Measurements from ENCODE around the gene SOAT2.
"Not testable (repeated sequence)": the region's sequence is repeated elsewhere in the genome, so short reads cannot be mapped to it uniquely, and the experiment has no call there.

Gene SOAT2

DNA sequence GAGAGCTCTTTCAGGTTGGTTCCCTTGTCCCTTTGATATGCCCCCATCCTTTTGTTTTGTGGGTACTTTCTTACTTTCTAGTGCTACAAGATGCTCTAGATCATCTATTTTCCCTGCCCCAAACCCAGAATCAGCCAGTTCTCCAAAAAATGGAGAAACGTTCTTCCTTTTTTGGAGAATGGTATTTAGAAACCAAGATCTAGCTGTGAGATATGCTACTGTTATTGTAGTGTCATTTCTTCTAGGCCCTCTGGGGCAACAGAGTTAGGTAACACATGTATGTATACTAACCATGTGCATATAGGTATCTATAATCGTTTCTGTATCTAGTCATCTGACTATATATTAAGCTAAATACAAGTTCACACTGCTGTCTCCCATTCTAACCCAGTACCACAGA is 12.7 kb upstream of the SOAT2 start:
- DNase-seq, result no peak

DNA sequence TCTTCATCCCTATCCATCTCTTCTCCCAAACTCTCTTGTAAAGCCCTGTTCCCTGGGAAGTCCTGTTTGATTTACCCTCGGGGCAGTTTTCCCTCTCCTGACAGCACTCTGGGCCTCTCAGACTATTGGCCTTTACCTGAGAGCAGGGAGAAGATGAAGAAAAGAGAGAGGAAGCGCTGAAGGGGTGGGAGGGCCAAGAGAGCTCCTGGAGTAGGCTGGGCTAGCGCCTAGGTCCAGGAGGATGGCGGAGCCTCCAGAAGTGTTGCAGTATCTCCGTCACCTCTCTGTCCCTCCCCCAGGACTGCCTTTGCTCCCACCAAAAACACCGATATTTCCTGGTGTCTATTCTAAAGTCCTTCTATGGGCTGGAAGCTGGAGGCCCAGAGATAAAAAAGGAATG is 11.5 kb upstream of the SOAT2 start:
- DNase-seq, result no peak

DNA sequence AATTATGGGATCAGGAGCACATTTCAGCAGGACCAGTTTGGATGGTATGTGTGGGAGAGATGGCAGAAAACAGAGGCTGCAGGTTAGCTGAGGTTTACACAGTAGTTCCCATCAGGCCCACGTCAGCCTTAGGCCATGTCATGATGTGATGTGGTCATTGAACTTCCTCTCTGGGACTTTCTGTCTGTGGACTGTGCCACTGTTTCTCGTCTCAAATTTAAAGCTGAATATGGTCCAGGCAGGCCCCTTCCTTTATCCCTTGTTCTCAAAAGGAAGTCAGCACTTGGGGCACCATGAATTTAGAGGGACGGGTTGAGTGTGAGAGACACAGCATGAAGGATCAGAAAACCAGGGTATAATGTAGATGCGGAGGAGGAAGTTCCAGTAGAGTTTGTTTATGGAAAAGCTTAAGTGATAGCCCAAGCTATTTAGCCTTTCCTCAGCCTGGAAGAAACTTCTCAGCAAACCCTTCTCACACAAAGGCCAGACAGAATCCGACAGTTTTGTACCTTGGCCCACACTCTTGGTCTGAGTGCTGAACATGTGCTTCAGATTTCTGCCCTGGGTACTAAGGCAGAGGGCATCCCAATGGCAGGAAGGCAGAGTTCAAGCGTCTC is 9.4 kb upstream of the SOAT2 start:
- DNase-seq, result no peak

DNA sequence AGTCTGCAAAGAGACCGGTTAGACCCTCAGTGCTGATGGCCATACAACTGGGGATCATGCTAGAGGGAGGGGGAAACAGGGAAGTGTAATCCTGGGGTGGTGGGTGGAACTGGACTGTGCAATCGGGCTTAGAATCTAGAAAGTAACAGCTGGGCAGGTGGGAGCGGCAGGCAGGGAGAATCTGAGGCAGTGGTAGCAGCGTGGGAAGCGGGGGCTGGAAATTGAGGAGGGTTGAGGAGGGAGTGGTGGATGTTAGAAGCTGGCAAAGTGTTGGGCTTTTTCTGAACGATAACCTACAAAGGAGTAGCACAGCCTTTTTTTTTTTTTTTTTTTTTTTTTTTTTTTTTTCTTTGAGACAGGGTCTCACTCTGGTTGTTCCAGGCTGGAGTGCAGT is 8.9 kb upstream of the SOAT2 start:
- no peak for DNase-seq

DNA sequence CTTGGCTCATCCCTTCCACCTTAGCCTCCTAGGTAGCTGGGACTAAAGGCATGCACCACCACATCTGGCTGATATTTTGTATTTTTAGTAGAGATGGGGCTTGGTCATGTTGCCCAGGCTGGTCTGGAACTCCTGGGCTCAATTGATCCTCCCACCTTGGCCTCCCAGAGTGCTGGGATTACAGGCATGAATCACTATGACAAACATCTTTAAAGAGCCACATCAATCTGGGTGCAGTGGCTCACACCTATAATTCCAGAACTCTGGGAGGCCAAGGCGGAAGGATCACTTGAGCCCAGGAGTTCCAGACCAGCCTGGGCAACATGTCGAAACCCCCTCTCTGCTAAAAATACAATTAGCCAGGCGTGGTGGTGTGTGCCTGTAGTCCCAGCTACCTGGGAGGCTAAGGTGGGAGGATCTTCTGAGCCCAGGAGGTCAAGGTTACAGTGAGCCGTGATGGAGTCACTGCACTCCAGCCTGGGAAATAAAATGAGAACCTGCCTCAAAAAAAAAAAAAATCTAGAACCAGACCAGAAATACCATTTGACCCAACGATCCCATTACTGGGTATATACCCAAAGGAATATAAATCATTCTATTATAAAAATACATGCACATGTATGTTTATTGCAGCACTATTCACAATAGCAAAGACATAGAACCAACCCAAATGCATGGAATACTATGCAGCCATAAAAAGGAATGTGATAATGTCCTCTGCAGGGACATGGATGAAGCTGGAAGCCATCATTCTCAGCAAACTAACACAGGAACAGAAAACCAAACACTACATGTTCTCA is 8.3 kb upstream of the SOAT2 start:
- not testable (repeated sequence) for DNase-seq

DNA sequence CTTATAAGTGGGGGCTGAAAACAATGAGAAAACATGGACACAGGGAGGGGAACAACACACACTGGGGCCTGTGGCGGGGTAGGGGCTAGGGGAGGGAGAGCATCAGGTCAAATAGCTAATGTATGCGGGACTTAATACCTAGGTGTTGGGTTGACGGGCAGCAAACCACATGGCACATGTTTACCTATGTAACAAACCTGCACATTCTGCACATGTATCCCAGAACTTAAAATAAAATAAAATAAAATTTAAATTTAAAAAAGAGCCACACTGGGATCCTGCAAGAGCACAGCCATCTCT is 7.7 kb upstream of the SOAT2 start:
- DNase-seq, result not testable (repeated sequence)

DNA sequence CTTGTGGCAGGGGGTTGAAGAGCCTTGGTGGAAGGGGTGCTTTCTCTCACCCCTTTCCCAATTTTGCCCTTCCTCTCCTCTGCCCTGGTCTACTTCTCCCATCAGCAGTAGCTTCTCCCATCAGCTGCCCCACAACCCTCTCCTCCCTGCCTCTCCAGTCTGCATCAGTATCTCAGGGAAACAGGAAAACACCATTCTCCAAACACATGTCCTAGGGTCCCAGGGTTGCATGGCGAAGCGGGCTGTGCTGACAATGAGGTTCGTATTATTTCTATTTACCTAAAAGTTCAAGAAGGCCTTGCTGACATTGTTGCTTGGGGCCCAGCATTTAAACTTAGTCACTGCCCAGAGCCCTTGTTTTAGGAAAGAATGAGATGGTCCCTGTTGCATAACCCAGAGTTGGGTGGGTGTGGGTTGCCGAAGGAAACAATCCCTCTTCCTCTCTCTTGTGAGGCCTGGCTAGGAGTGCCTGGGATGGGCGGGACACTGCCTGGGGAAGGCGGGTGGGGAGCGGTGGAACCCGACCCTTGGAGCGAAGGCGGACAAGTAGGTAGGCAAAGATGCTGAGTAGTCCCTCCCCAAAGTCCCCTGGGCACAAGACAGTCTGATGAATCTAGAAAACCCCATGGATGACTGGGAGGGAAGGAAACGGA is 7.1 kb upstream of the SOAT2 start:
- no peak for DNase-seq

DNA sequence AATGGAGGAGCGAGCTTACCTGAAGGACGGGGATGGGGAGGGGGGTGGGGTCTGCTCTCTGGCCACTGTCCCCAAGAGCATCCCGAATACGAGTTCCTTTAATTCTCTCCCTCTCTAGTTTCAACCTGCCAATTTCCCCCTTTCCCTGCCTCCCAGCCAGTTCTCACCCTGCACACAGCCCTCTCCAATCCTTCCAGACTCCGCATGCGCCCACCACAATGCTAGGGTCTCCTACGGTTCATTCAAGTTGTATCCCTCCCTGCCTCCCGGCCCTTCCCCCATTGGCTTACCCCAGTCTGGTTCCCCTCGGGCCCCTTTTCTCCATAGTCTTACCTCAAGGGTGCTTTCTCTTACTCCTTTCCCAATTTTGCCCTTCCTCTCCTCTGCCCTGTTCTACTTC is 6.5 kb upstream of the SOAT2 start:
- no peak for DNase-seq

DNA sequence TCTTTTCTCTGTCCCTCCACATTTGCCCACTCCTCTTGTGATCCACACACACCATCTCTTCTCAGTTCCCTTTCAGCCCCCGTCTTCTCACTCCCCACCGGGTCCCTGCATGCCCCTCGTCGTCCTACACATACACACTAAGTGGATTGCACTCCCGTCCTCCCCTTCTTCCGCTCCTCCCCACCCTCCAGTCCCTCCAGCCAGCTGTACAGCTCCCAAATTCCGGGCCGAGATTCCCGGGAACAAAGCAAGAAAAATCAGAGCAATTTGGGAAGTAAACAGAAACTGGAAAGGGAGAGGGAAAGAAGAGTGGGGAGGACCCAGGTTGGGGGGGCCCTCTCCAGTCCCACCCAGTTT is 6.1 kb upstream of the SOAT2 start:
- DNase-seq, result no peak

DNA sequence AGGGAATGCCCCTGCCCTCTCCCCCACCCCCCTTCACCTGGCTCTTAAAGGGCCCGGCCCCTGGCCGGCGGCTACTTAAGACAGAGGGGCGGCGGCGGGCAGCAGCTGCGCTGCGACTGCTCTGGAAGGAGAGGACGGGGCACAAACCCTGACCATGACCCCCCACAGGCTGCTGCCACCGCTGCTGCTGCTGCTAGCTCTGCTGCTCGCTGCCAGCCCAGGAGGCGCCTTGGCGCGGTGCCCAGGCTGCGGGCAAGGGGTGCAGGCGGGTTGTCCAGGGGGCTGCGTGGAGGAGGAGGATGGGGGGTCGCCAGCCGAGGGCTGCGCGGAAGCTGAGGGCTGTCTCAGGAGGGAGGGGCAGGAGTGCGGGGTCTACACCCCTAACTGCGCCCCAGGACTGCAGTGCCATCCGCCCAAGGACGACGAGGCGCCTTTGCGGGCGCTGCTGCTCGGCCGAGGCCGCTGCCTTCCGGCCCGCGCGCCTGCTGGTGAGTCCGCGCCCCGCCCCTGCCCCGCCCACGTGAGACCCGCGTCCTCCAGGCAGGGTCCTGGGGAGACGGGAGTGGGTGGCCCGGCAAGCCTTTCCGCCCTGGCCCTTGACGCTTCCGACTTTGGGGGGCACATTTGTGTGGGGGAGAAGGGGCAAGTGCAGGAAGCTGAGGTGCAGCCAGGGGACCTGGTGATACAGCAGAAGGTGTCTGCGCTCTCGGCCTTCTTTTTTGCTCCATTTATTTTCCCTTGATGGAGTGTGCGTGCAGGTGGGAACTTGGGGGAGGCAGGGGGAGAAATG is 5.5 kb upstream of the SOAT2 start, which contains the start of gene IGFBP6:
Gene IGFBP6 (plus strand): TSS at position 104 of the 790 bp plus-strand sequence. CDS start 51 bp downstream, at position 155.
- DNase-seq, result peak; percentile 54

DNA sequence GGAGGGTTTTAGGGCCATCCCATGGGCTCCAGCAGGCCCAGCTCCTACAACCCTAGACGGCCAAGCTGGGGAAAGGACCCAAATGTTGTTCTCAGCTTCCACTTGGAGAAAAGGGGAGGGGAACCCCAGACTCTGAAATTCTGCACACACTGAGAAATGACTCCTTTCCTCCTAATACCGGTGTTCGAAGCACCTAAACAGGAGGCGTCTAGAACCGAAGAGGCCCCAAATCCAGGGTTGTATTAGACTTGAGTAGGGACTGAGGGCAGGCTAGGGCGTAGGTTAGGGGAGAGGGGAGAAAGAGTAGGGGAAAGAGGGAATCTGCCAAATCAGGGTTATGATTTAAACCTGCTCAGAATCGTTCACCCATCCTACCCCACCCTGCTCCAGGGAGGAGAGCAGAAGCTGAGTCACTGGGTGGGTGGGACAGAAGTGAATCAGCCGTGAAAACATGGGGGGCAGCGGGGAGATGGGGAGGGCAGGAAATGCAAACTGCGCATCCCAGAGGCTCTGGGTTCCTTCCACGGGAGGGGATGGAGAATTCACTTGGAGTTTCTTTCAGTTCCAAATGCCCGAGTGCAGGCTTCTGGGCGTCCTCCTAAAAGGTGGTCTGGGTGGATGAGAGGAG is 4.8 kb upstream of the SOAT2 start:
- DNase-seq, result no peak

DNA sequence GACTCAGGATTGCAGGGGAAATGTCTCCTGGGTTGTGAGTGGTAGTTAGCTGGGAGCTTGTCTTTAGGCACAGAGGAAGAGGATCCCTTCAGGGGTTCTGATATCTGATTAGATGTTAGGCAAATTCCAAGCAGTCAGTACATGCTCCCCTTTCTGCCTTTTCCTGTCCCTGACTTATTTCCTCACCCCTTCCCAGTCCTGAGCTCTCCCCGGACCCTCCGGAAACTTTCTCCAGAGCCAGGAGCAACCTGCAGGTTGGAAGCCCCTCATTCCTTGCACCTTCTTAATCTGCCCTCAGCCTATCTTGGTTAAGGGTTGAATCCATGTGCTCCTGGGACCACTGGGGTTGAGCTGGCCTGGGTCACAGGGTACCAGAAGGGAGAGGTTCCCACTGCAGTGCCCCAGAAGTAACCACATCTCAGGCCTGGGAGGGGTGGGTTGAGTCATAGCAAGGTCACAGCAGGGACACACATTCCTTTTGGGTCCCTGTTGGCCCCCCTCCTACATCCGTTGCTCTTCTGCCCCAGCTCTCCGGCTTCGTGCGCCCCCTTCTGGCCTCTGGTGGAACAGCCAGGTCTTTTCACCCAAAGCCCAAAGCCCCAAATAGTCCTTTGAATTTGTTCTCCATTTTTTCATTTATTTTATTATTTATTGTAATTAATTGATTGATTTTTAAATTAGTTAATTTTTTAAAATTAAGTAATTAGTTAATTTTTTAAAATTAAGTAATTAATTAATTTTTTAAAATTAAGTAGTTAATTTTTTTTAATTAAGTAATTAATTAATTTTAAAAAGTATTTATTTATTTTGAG is 4.0 kb upstream of the SOAT2 start:
- DNase-seq, result peak; percentile 88

DNA sequence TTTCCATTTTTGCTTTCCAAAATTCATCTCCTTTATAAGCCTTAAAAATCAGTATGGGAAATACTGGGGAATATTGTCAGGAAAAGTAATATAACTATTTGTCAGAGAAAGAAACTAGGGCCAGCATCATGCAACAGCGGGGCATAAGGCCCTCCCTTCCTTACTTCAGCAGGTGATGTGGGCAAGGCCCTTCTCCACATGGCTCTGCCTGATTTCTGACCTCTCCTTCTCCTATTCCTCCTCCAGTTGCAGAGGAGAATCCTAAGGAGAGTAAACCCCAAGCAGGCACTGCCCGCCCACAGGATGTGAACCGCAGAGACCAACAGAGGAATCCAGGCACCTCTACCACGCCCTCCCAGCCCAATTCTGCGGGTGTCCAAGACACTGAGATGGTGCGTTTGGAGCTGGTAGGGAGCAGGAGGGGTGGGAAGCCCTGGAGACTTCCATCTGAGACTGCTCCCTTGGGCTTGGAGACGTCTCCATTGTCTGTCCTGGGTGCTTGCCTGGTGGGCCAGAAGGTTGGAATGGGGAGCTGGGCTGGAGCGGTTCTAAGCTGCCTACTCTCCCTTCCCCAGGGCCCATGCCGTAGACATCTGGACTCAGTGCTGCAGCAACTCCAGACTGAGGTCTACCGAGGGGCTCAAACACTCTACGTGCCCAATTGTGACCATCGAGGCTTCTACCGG is 2.7 kb upstream of the SOAT2 start:
- no peak for DNase-seq

DNA sequence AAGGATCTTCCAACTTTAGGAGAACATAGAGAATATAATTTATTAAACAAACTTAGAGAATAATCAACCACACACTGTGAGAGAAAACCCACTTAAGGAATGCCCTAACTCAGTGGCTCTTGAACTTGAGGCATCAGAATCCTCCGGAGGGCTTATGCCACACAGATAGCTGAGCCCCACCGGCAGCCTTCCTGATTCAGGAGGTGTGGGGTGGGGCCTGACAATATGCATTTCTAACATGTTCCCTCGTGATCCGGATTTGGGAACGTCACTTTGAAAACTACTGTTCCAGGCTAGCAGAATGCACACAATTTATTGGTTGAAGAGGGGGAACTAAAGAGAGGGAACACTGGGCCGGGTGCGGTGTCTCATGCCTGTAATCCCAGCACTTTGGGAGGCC is 2.0 kb upstream of the SOAT2 start:
- no peak for DNase-seq

DNA sequence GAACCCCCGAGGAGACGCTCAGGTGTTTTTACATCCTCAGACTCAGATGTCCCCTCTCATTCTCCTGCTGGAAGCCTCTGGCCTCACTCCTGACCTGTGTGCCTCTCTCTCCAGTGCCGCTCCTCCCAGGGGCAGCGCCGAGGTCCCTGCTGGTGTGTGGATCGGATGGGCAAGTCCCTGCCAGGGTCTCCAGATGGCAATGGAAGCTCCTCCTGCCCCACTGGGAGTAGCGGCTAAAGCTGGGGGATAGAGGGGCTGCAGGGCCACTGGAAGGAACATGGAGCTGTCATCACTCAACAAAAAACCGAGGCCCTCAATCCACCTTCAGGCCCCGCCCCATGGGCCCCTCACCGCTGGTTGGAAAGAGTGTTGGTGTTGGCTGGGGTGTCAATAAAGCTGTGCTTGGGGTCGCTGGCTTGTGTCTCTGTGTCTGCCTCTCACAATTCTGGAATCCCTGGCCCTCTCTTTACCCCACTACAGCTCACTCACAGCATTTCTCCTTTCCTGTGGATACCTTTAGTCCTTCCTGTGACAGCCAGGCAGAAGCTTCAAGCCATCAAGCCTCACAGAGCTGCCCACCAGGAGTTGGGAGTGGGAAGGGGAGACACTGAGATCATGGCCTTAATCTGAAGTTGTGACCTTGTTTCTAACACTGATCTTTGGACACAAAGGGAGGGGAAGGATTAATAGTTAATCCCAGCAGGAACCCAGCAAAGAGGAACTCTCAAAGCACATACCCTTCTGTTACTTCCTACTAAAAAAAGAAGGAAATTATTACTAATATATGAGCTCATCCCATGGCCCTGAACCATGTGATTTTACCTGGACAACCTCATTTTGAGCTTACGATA is 1.1 kb upstream of the SOAT2 start:
- DNase-seq, result no peak

DNA sequence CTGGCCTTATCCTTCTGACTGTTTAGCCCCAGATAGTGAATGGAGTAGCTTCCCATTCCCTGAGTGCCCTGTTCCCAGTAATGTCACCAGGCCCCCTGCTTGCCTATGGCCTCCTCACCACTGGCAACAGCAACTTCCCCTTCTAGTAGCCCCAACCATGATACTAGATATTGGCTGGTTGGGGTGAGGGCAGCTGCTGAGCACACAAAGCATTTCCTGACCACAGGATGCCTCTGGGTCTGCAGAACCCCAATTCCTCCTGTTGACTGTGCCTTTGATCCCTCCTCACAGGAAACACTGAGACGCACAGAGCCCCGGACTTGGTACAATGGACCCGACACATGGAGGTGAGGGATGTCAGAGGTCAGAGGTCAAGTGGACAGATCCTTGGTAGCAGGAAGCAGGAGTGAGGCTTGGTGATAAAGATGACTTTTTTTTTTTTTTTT is 597 bp downstream of the SOAT2 start:
- DNase-seq, result peak; percentile 26

DNA sequence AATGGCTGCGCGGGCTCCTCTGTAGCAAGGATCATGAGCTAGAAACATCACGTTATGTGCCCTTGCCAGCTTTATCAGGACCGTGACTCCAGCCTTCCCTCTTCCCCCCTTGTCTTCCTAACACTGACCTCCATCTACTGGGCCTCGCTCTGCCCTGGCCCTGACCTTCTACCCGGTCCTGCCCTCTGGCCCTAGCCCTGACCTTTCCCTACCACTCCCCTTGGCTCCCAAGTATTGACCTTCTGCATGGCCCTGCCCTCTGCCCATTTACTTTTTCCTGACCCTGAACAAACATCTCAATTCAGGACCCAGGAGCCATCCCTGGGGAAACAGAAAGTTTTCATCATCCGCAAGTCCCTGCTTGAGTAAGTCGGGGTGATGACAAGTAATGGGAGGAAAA is 2.0 kb downstream of the SOAT2 start:
- DNase-seq, result no peak

DNA sequence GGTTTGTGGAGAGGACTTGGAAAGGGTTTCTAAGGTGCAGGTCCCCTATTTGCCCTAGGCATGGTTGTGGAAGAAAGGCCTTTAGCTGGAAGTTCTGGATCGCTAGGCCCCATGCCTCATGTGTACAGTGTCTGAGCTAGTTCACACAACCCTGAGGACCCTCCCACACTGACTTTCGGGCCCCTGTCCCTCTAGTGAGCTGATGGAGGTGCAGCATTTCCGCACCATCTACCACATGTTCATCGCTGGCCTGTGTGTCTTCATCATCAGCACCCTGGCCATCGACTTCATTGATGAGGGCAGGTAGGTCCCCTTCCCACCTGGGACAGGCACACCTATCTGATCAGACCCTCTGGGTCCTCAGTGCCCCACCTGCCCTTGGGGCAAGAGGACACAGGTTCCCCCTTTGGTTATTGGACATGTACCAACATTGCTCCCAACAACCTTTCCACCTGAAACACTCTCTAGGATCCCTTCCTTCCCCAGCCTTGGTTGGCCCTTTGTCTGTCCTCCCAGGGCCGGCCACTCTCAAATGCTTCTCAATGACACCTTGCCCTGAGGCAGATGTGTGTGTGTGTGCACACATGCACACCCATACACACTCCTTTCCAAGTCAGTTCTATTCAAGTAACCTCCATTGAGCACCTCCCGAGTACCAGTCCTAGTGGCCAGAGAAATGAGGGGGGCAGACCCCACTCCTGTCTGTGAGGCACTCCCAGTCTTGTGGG is 2.6 kb downstream of the SOAT2 start:
- DNase-seq, result no peak

DNA sequence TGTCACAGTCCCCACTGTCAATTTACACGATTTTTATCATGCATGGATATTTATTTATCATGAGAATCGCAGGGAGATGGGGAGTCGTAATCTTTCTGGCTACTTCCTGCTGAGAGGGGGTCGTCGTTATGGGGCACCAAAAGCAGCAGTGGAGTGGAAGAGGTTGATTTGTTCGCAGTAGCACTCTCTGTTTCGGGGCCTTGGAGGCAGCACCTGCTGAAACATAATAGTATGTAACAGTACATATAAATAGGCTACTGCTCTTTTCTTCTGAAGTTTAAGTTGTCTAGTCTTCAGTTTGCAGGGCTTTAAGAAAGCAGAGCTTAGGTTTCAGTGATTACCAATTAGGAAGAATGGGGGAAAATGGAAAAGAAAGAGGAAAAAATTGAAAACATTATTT is 3.8 kb downstream of the SOAT2 start:
- DNase-seq, result no peak

DNA sequence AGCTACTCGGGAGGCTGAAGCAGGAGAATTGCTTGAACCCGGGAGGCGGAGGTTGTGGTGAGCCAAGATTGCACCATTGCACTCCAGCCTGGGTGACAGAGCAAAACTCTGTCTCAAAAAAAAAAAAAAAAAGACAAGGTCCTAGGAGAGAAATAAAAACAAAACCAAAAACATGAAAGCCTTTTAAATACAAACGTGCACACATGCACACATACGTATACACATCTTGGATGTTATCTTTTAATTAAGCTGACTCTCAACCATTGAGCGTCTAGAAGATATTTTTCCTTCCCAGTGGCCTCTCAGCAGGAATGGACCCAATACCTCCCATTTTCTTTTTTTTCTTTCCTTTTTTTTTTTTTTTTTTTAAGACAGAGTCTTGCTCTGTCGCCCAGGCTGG is 9.1 kb downstream of the SOAT2 start:
- DNase-seq, result not testable (repeated sequence)

All from CD4-positive, alpha-beta T cell treated with Interleukin-12 subunit alpha and Interleukin-12 subunit beta, for 1 hour (primary cell).